Right kidney (tissue), 1 donor: ENCODE data around the gene MAML3.

Experiments used
- DNase-seq: peaks from one replicate; pipeline ENCODE4 v3.0.0-alpha.2; 2016

The MAML3 gene

DNA sequence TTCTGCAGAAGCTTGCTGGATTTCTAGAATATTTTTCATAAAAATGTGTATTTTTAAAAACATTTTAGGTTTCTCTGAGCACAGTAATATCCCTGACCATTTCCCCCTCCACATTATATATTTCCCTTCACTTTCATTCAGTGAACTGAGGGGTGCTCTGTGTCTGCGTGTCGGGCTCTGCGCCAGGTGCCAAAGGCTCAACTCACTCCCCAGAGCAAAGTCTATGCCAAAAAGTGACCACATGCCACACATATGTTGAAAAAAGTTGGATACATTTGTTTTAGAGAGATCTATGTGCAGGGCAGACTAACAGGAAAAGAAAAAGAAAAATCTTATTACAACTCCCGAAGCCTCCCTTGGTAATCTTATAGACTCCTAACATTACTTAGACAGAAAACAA is 254.6 kb downstream of the MAML3 start:
- no peak for DNase-seq

GRCh38 chr4:139898293-139898692 is 255.7 kb downstream of the MAML3 start:
- no peak for DNase-seq

GRCh38 chr4:139896091-139896604 is 257.8 kb downstream of the MAML3 start:
- DNase-seq, result no peak

DNA sequence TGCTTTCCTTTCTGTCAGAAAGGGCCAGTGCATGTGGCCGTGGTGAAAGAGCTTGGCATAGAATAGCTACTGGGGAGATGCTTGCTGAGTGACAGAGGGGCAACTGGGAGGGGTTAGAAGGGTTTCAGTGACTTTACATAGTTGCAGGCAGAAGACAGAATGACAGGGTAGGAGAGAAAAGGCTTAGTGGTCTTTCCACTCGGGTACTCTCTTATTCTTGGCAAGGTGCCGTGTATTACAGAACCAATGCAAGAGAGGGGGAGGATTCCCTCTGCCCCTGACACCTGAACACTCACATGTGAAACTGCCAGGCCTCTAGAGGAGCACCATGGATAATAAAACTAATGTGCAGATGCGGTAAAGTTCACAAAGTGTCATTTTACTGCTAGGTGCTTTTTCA is 260.2 kb downstream of the MAML3 start:
- no peak for DNase-seq

DNA sequence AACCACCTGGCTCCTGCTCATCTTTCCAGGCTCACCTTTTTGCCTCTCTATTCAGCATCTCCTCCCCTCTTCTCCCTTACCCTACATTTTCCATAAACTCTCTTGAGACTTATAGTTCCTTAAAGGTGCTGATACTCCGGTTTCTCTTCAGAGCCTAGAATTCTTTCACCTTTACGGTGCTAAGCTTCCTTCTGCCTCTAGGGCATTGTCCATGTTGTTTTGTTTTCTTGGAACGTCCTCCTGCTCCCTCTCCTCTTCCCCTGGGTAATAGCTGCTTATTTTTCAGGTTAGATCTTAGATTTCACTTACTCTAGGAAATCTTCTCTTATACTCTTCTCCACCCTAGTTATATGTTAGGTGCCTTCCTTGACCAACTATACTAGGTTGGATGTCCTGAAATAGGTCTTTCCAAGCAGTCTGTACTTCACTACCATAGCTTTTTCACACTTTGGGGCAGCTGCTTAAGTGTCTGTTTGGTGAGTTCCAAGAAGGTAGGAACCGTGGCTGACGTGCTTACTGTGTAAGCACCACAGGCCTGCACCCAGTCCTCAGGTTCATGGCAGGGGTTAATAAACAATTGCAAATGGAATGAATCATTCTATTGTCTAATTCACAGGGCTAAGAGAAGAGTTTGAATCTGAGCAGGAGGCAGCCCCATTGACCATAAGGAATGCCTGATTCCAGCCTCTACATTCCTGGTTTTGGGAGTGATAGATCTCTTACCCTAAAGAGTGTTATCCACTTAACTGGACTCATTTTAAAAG is 260.8 kb downstream of the MAML3 start:
- DNase-seq, result no peak

DNA sequence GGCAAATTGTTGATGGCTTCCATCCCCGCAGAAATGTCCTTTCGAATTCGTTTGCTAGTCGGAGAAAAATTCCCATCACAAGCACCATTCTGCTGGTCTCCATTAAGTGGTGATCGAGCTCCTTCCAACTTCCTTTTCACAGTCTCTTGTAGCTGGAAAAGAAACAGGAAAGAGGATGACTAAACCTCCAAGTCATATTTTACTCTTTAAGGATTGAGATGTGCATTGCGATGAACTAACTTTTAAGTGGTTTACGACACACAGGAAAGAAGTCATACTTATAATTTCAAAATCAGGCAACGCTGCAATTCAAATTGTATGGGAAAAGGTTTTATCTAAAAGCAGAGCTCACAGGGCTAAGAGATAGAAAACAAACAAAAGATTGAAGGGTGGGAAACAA is 263.2 kb downstream of the MAML3 start:
- DNase-seq, result no peak

DNA sequence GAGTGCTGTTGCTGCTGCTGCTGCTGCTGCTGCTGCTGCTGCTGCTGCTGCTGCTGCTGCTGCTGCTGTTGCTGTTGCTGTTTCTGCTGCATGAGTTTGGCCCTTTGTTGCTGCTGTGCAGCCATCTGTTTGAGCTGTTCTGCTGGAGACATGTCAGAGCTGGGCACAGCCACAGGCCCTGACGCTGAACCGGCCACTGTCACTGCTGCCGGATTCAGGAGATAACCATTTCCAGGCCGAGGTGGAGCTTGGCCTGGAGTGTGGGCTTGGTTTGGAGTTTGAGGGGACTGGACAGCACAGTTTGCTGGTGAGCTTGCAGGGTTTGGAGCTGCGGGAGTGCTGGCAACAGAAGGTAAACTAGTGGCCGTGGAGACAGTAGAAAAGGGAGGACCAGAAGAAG is 264.1 kb downstream of the MAML3 start:
- DNase-seq, result no peak

DNA sequence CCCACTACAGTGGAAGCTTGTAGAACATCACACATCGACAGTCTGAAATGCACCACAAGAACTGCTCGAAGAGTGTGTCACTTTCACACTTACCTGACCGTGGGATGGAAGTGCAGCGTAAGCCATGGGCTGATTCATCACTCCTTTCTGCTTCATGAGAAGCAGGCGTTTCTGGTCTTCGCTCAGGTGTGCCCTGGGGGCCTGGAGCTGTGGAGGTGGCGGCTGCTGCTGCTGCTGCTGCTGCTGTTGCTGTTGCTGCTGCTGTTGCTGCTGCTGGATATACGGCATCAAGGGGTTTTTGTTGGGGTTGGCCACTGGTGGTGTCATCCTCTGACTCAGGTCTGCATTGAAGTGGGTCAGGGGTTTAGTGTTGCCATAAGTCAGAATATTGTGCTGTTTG is 264.7 kb downstream of the MAML3 start:
- DNase-seq, result peak; percentile 20

- DNase-seq, result no peak
Observed at GRCh38 chr4:139887962-139888735, 265.8 kb downstream of the MAML3 start.

DNA sequence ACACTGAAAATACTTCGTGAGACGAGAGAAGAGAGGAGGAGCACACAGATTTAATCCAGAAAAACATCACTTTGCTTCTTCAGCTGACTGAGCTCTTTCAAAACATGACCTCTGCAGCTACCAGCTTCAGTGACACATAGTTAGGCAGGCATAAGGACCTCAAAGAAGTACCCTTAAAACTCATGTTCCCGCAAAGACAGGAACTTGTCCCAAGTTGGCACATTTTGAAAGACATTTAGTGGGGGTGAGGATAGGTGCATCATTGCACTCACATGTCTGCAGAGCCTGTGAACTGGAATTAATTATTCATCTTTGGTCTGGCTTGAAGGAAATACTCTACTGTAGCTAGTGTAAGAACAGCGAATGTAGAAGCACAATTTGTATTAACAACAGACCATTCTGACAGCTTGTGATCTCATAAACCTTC is 266.6 kb downstream of the MAML3 start:
- DNase-seq, result peak; percentile 37

GRCh38 chr4:139886798-139887197 is 267.2 kb downstream of the MAML3 start:
- no peak for DNase-seq

DNA sequence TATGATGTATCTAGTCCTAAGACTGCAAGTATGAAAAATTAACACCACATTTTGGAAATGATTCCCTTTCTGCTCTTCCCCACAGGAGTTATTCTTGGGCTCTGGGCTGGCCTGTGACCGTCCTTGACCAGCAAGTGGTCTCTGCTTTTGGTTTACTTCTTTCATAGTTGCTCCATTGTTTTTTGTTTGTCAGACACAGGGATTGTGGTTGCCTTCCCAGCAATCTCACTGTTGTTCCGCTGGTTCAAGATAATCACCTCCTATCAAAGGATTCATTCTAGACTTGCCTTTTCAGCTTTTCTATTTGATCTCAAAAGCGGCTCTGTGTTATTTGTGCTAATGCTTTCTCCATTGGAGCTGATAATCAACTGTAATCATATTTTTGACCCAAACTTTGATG is 269.5 kb downstream of the MAML3 start:
- DNase-seq, result no peak

GRCh38 chr4:139880841-139881240 is 273.1 kb downstream of the MAML3 start:
- DNase-seq, result no peak

DNA sequence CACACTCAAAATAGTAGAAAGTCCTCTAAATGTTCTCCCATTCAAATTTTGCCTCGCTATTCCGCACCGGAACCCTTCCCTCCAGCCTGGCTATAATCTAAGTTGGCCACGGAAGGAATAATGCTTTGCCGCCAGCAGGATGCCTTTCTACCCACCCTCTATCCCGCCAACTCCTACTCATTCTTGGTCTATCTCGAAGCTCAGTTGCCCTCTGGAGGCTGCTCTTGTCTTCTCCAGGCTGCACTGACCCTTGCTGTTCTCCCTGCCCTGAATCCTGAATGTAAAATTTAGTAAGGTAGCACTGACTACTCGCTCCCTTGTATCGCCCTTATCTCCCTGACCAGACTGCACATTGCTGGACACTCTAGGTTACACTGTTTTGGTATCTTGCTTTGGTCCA is 275.9 kb downstream of the MAML3 start:
- no peak for DNase-seq

- peak; percentile 20 for DNase-seq
Observed at GRCh38 chr4:139876337-139876941, 277.5 kb downstream of the MAML3 start.

DNA sequence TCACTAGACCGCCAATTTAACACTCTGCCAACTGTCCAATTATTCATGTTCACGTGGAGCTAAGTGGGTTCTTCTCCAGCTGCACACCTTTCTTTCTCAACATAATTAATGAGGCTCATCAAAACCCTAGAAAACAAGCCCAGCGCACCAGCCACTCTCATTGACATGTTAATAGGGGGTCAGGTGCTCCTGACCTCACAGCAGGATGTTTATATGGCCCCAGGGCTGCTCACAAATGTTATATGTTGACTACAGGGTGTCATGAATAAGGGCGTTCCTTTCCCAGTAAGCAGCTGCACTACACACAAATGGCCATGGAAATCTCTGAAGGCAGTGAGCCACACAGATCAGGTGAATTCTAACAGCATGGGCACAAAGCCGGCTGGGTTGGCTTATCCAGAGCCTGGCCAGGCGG is 278.6 kb downstream of the MAML3 start:
- DNase-seq, result peak; percentile 54

DNA sequence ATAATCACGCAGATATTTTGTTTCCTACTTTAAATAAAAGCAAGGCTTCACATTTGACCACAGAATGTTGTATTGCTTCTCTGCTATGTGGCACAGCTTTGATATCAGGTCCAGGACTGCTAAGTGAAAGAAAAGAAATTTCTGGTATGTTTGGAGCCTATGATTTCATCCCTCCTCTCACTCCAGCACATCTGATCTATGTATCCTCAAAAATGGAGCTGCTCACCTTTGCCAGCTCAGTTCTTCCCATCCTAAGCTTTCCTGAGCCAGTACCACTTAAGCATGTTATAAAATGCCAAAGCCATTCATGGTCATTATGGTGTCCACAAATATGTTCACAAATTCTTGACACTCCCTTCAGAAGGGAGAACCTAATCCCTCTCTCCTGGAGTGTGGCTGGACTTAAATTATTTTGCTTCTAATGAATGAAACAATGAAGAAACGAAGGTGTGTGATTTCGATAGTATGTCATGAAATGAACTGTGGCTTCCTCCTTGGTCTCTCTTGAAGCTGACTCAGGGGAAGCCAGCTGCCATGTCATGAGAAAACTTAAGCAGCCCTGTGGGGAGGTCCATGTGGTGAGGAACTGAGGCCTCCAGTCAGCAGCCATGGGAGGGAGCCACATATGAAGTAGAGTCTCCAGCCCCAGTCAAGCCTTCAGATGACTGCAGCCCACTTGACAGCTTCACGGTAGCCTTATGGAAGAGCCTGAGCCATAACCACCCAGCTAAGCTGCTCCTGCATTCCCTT is 280.7 kb downstream of the MAML3 start:
- no peak for DNase-seq

DNA sequence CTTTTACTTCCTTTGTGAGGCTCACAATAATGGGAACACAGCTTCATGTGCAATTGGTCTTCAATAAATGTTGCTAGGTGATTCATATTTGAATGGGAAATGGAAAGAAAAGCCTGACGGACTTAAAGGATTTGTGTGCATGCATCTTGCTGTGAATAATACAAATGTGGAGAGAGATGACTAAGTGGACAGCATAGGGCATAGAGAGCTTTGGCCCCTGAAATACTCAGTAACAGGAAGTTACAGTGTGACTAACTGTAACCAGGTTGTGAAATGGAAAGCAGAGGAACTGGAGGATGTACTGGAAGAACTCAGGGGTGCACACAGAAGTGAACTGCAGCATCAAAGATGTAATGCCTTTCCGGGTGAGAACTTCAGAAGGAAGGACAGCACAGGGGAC is 281.7 kb downstream of the MAML3 start:
- no peak for DNase-seq

GRCh38 chr4:139869810-139870209 is 284.2 kb downstream of the MAML3 start:
- DNase-seq, result no peak

DNA sequence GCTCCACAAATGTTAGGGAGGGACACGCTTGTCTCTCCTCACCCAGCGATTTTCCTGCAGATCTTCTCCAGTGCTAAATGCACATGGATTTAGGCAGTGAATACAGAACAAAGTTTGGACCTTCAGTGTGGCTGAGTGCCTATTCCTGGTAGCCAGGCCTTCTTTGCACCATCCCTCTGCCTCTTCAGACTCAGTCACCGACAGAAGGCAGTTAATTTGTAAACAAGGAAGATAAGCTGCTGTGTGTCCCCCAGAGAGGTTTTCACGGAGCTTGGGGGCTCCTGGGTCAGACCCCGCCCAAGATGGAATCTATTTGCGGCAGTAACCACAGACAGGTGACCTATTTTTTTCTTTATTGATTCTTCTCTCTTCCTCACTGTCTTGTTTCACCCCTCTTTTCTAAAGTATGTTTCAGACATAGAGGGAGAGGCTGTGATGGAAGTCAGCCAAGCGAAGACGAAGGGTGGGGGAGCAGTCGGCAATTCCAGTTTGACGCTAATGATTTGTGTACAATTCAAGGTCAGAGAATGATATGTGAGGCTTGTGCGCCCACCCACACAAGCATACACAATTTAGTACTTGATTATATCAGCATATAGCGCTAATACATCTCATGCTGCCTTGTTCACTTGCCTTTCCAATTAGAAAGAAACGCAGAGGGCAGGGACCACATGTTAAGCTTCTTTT is 287.6 kb downstream of the MAML3 start:
- peak; percentile 60 for DNase-seq

- DNase-seq, result no peak
Observed at GRCh38 chr4:139865537-139865936, 288.4 kb downstream of the MAML3 start.

DNA sequence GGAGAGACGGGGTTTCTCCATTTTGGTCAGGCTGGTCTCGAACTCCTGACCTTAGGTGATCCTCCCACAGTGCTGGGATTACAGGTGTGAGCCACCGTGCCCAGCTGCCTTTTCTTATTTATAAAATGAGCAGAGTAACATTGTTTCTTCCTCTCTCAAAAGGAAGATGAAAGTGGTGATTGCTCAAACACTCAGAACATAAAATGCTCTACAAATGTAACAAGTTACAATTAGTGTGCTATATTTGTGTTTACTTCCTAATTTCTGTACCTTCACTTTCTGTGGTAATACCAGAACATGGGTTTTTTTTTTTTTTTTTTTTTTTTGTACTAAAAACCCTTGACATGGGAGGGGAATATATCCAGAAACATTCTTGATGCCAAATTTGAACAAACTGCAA is 290.5 kb downstream of the MAML3 start:
- DNase-seq, result no peak
